Measurements from ENCODE around the gene RPS15.

- TF ChIP-seq CTCF (IDR thresholded peaks at IDR 0.05; ENCODE audit: low read length) (no peak), EZH2 (optimal IDR thresholded peaks at IDR 0.05; ENCODE audit: low read depth, low read length) (no peak), EZH2phosphoT487 (IDR thresholded peaks at IDR 0.05; ENCODE audit: low read length) (no peak)
Observed at GRCh38 chr19:1402411-1403070, 35.7 kb upstream of the RPS15 start.

Measured in MM.1S (cell line).